HEK293T (cell line): ENCODE data around the gene TCP11L2.

Source experiments
- CTCF ChIA-PET: fragments of 350-600 bp; formaldehyde crosslinking; extraction: SDS; loops from one replicate; lab custom pipeline; 2021; ENCODE audit warnings: antibody characterized with exemption, inconsistent platforms; lab: Yijun Ruan, JAX
- POLR2A ChIA-PET: fragments of 350-600 bp; formaldehyde crosslinking; extraction: SDS; loops from one replicate; lab custom pipeline; 2020; ENCODE audit warnings: antibody characterized with exemption, inconsistent platforms; lab: Yijun Ruan, JAX
- DNase-seq: peaks from one replicate; pipeline ENCODE4 v3.0.0; 2012; ENCODE audit warnings: mixed read lengths; ENCODE audit errors: extremely low spot score
- ARNT ChIP-seq: fragments of 450-650 bp; IDR thresholded peaks from 2 replicates; pipeline ENCODE4 v1.6.1; 2017; ENCODE audit warnings: mild to moderate bottlenecking
- BHLHE40 ChIP-seq: fragments of 450-650 bp; IDR thresholded peaks from 2 replicates; pipeline ENCODE4 v1.6.1; 2016; ENCODE audit warnings: mild to moderate bottlenecking, moderate library complexity, borderline replicate concordance
- CTBP1 ChIP-seq: fragments of 450-650 bp; IDR thresholded peaks from 2 replicates; pipeline ENCODE4 v1.6.1; 2016; ENCODE audit warnings: borderline replicate concordance
- ELF4 ChIP-seq: fragments of 450-650 bp; IDR thresholded peaks from 2 replicates; pipeline ENCODE4 v1.6.1; 2017; ENCODE audit warnings: antibody characterized with exemption
- FOXA1 ChIP-seq: fragments of 450-650 bp; IDR thresholded peaks from 2 replicates; pipeline ENCODE4 v1.6.1; 2016; ENCODE audit warnings: mild to moderate bottlenecking
- FOXK2 ChIP-seq: fragments of 450-650 bp; IDR thresholded peaks from 2 replicates; pipeline ENCODE4 v1.6.1; 2016; ENCODE audit warnings: mild to moderate bottlenecking
- FOXM1 ChIP-seq: fragments of 450-650 bp; IDR thresholded peaks from 2 replicates; pipeline ENCODE4 v1.6.1; 2017; ENCODE audit warnings: mild to moderate bottlenecking, borderline replicate concordance
- HDGF ChIP-seq: fragments of 450-650 bp; IDR thresholded peaks from 2 replicates; pipeline ENCODE4 v1.6.1; 2017; ENCODE audit warnings: antibody characterized with exemption, borderline replicate concordance
- L3MBTL2 ChIP-seq: fragments of 450-650 bp; conservative IDR thresholded peaks from 2 replicates; pipeline ENCODE4 v1.6.1; 2016; ENCODE audit warnings: mild to moderate bottlenecking
- LEF1 ChIP-seq: fragments of 450-650 bp; IDR thresholded peaks from 2 replicates; pipeline ENCODE4 v1.6.1; 2017; ENCODE audit warnings: mild to moderate bottlenecking, borderline replicate concordance
- NFRKB ChIP-seq: fragments of 450-650 bp; IDR thresholded peaks from 2 replicates; pipeline ENCODE4 v1.6.1; 2016; ENCODE audit warnings: mild to moderate bottlenecking, moderate library complexity
- PKNOX1 ChIP-seq: fragments of 450-650 bp; IDR thresholded peaks from 2 replicates; pipeline ENCODE4 v1.6.1; 2016
- SP1 ChIP-seq: fragments of 450-650 bp; IDR thresholded peaks from 2 replicates; pipeline ENCODE4 v1.6.1; 2017
- SUZ12 ChIP-seq: fragments of 450-650 bp; IDR thresholded peaks from 2 replicates; pipeline ENCODE4 v1.6.1; 2016; ENCODE audit warnings: mild to moderate bottlenecking
- TARDBP ChIP-seq: fragments of 450-650 bp; IDR thresholded peaks from 2 replicates; pipeline ENCODE4 v1.6.1; 2016
- ZNF384 ChIP-seq: fragments of 450-650 bp; IDR thresholded peaks from 2 replicates; pipeline ENCODE4 v1.6.1; 2016

The TCP11L2 gene

GRCh38 chr12:106289196-106289681, 13.3 kb upstream of the TCP11L2 start:
- CTCF ChIA-PET = no interaction called here
- no peak for DNase-seq
- POLR2A ChIA-PET = no interaction called here
- TF ChIP-seq LEF1 = no peak
- TF ChIP-seq HDGF = no peak
- no peak for TF ChIP-seq SP1
- TF ChIP-seq BHLHE40 = no peak
- no peak for TF ChIP-seq FOXK2
- TF ChIP-seq ZNF384 = no peak
- no peak for TF ChIP-seq ARNT

- POLR2A ChIA-PET = interaction anchor here (1.6 kb wide), 1 partner anchor 11 kb away, joined by 3 read pairs; no protein-coding TSS in a partner anchor
- CTCF ChIA-PET = interaction anchor here (0.7 kb wide), 1 partner anchor 441 kb away, joined by 3 read pairs; no protein-coding TSS in a partner anchor
- no peak for DNase-seq
- TF ChIP-seq LEF1 = no peak
- no peak for TF ChIP-seq ARNT
Measured at GRCh38 chr12:106290666-106291065, 11.9 kb upstream of the TCP11L2 start.

GRCh38 chr12:106291342-106291741, 11.2 kb upstream of the TCP11L2 start:
- DNase-seq = no peak
- POLR2A ChIA-PET = interaction anchor here (1.6 kb wide), 1 partner anchor 11 kb away, joined by 3 read pairs; no protein-coding TSS in a partner anchor
- TF ChIP-seq FOXM1 = no peak
- no peak for TF ChIP-seq FOXA1
- TF ChIP-seq ARNT = no peak
- TF ChIP-seq FOXK2 = no peak
- no peak for TF ChIP-seq TARDBP
- CTCF ChIA-PET = no interaction called here

GRCh38 chr12:106292339-106292738, 10.2 kb upstream of the TCP11L2 start:
- CTCF ChIA-PET = interaction anchor here (1.3 kb wide), 1 partner anchor 10 kb away, joined by 3 read pairs; no protein-coding TSS in a partner anchor
- TF ChIP-seq SP1 (no peak), NFRKB (no peak), ARNT (no peak), HDGF (no peak)
- DNase-seq = no peak
- POLR2A ChIA-PET = interaction anchor here (1.5 kb wide), 1 partner anchor 65 kb away, joined by 6 read pairs; the partner anchor contains the start of gene POLR3B

GRCh38 chr12:106296179-106296877, 6.2 kb upstream of the TCP11L2 start:
- CTCF ChIA-PET = no interaction called here
- no peak for TF ChIP-seq FOXK2
- no peak for DNase-seq
- POLR2A ChIA-PET = no interaction called here

- DNase-seq = no peak
- POLR2A ChIA-PET = no interaction called here
- no peak for TF ChIP-seq SUZ12
- TF ChIP-seq FOXA1 = no peak
- no peak for TF ChIP-seq SP1
- no peak for TF ChIP-seq FOXM1
- CTCF ChIA-PET = interaction anchor here (0.6 kb wide), 1 partner anchor 160 kb away, joined by 3 read pairs; no protein-coding TSS in a partner anchor
Measured at GRCh38 chr12:106297075-106297474, 5.5 kb upstream of the TCP11L2 start.

- POLR2A ChIA-PET = no interaction called here
Measured at GRCh38 chr12:106297681-106298080, 4.9 kb upstream of the TCP11L2 start.

GRCh38 chr12:106299202-106299774, 3.2 kb upstream of the TCP11L2 start:
- POLR2A ChIA-PET = no interaction called here
- TF ChIP-seq HDGF (no peak), L3MBTL2 (no peak), ELF4 (no peak), FOXM1 (no peak), TARDBP (no peak), NFRKB (no peak), CTBP1 (no peak), ZNF384 (no peak), SP1 (no peak), FOXA1 (no peak), ARNT (no peak), BHLHE40 (no peak), LEF1 (no peak), PKNOX1 (no peak), FOXK2 (no peak), SUZ12 (no peak)
- no peak for DNase-seq
- CTCF ChIA-PET = no interaction called here

More at GRCh38 chr12:106297681-106298080, 4.9 kb upstream of the TCP11L2 start:
- CTCF ChIA-PET = interaction anchor here (0.6 kb wide), 1 partner anchor 161 kb away, joined by 3 read pairs; no protein-coding TSS in a partner anchor
- no peak for DNase-seq
- TF ChIP-seq ELF4 (no peak), ARNT (no peak), PKNOX1 (no peak), FOXA1 (no peak), NFRKB (no peak), SP1 (no peak)
